ENCODE results near the gene MOGAT1. TPM values are rescaled to one million over a fixed set of nuclear protein-coding genes. Genes with fewer than 3 reads are reported as not detected.
A peak's percentile ranks its signal among the peaks of the same experiment; 100 is the strongest.

MOGAT1 gene
- total and polyA plus RNA-seq, 2 of the 13 experiments (the other 11 are each of a cell fraction or from before 2014, with no cell fraction given) = 0.98 to 4.3 TPM

- TF ChIP-seq, protein P1, sequence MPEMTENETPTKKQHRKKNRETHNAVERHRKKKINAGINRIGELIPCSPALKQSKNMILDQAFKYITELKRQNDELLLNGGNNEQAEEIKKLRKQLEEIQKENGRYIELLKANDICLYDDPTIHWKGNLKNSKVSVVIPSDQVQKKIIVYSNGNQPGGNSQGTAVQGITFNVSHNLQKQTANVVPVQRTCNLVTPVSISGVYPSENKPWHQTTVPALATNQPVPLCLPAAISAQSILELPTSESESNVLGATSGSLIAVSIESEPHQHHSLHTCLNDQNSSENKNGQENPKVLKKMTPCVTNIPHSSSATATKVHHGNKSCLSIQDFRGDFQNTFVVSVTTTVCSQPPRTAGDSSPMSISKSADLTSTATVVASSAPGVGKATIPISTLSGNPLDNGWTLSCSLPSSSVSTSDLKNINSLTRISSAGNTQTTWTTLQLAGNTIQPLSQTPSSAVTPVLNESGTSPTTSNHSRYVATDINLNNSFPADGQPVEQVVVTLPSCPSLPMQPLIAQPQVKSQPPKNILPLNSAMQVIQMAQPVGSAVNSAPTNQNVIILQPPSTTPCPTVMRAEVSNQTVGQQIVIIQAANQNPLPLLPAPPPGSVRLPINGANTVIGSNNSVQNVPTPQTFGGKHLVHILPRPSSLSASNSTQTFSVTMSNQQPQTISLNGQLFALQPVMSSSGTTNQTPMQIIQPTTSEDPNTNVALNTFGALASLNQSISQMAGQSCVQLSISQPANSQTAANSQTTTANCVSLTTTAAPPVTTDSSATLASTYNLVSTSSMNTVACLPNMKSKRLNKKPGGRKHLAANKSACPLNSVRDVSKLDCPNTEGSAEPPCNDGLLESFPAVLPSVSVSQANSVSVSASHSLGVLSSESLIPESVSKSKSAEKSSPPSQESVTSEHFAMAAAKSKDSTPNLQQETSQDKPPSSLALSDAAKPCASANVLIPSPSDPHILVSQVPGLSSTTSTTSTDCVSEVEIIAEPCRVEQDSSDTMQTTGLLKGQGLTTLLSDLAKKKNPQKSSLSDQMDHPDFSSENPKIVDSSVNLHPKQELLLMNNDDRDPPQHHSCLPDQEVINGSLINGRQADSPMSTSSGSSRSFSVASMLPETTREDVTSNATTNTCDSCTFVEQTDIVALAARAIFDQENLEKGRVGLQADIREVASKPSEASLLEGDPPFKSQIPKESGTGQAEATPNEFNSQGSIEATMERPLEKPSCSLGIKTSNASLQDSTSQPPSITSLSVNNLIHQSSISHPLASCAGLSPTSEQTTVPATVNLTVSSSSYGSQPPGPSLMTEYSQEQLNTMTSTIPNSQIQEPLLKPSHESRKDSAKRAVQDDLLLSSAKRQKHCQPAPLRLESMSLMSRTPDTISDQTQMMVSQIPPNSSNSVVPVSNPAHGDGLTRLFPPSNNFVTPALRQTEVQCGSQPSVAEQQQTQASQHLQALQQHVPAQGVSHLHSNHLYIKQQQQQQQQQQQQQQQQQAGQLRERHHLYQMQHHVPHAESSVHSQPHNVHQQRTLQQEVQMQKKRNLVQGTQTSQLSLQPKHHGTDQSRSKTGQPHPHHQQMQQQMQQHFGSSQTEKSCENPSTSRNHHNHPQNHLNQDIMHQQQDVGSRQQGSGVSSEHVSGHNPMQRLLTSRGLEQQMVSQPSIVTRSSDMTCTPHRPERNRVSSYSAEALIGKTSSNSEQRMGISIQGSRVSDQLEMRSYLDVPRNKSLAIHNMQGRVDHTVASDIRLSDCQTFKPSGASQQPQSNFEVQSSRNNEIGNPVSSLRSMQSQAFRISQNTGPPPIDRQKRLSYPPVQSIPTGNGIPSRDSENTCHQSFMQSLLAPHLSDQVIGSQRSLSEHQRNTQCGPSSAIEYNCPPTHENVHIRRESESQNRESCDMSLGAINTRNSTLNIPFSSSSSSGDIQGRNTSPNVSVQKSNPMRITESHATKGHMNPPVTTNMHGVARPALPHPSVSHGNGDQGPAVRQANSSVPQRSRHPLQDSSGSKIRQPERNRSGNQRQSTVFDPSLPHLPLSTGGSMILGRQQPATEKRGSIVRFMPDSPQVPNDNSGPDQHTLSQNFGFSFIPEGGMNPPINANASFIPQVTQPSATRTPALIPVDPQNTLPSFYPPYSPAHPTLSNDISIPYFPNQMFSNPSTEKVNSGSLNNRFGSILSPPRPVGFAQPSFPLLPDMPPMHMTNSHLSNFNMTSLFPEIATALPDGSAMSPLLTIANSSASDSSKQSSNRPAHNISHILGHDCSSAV (CRISPR knock-in tag; IDR thresholded peaks at IDR 0.05; ENCODE audit: borderline replicate concordance) = no peak
- peak; percentile 68 for TF ChIP-seq FOSL2 (CRISPR knock-in tag; IDR thresholded peaks at IDR 0.05)
- TF ChIP-seq FOXP1 (IDR thresholded peaks at IDR 0.05) = no peak
- no peak for TF ChIP-seq FOXP1 (CRISPR knock-in tag; IDR thresholded peaks at IDR 0.05)
- TF ChIP-seq ARID5B (CRISPR knock-in tag; IDR thresholded peaks at IDR 0.05) = peak; percentile 66; the same call in 1 of the 2 replicates
- TF ChIP-seq, protein P2, sequence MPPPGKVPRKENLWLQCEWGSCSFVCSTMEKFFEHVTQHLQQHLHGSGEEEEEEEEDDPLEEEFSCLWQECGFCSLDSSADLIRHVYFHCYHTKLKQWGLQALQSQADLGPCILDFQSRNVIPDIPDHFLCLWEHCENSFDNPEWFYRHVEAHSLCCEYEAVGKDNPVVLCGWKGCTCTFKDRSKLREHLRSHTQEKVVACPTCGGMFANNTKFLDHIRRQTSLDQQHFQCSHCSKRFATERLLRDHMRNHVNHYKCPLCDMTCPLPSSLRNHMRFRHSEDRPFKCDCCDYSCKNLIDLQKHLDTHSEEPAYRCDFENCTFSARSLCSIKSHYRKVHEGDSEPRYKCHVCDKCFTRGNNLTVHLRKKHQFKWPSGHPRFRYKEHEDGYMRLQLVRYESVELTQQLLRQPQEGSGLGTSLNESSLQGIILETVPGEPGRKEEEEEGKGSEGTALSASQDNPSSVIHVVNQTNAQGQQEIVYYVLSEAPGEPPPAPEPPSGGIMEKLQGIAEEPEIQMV (CRISPR knock-in tag; IDR thresholded peaks at IDR 0.05; ENCODE audit: low read depth) = no peak
- TF ChIP-seq, protein P3, sequence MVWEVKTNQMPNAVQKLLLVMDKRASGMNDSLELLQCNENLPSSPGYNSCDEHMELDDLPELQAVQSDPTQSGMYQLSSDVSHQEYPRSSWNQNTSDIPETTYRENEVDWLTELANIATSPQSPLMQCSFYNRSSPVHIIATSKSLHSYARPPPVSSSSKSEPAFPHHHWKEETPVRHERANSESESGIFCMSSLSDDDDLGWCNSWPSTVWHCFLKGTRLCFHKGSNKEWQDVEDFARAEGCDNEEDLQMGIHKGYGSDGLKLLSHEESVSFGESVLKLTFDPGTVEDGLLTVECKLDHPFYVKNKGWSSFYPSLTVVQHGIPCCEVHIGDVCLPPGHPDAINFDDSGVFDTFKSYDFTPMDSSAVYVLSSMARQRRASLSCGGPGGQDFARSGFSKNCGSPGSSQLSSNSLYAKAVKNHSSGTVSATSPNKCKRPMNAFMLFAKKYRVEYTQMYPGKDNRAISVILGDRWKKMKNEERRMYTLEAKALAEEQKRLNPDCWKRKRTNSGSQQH (CRISPR knock-in tag; IDR thresholded peaks at IDR 0.05; ENCODE audit: low read depth) = 0 out of 2 replicates have a peak, but pooled peaks have one; percentile 58
- TF ChIP-seq TARDBP (CRISPR knock-in tag; IDR thresholded peaks at IDR 0.05) = peak; percentile 40; the same call in 1 of the 2 replicates
- TF ChIP-seq ZFP82 (CRISPR knock-in tag; IDR thresholded peaks at IDR 0.05; ENCODE audit: borderline replicate concordance) = 0 out of 2 replicates have a peak, but pooled peaks have one; percentile 32
- TF ChIP-seq ZNF367 (CRISPR knock-in tag; IDR thresholded peaks at IDR 0.05; ENCODE audit: borderline replicate concordance) = no peak
- TF ChIP-seq SAP130 (CRISPR knock-in tag; IDR thresholded peaks at IDR 0.05; ENCODE audit: low read depth) = peak; percentile 64
- TF ChIP-seq NCOA2 (CRISPR knock-in tag; IDR thresholded peaks at IDR 0.05) = 0 out of 2 replicates have a peak, but pooled peaks have one; percentile 13
- peak; percentile 72; the same call in 1 of the 2 replicates for TF ChIP-seq MXD4 (CRISPR knock-in tag; IDR thresholded peaks at IDR 0.05)
- TF ChIP-seq SSRP1 (CRISPR knock-in tag; IDR thresholded peaks at IDR 0.05) = peak; percentile 91
- 0 out of 2 replicates have a peak, but pooled peaks have one; percentile 75 for TF ChIP-seq TOE1 (CRISPR knock-in tag; IDR thresholded peaks at IDR 0.05)
Observed at GRCh38 chr2:222690564-222691200, 19.2 kb downstream of the MOGAT1 start (continued).

Data from HepG2 (cell line).